ENCODE measurements around the gene LNP1.

DNA sequence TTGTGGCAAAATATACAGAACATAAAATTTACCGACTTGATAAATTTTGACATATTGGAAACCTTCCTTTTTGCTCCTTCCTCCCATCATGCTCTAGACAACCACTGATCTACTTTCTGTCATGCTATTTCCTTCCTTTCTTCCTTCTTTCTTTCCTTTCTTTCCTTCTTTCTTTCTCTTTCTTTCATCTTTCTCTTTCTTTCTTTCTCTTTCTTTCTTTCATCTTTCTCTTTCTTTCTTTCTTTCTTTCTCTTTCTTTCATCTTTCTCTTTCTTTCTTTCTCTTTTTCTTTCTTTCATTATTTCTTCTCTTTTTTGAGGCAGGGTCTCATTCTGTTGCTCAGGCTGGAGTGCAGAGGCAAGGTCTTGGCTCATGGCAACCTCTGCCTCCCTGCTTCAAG is 82.2 kb downstream of the LNP1 start:
- TF ChIP-seq, protein P1, sequence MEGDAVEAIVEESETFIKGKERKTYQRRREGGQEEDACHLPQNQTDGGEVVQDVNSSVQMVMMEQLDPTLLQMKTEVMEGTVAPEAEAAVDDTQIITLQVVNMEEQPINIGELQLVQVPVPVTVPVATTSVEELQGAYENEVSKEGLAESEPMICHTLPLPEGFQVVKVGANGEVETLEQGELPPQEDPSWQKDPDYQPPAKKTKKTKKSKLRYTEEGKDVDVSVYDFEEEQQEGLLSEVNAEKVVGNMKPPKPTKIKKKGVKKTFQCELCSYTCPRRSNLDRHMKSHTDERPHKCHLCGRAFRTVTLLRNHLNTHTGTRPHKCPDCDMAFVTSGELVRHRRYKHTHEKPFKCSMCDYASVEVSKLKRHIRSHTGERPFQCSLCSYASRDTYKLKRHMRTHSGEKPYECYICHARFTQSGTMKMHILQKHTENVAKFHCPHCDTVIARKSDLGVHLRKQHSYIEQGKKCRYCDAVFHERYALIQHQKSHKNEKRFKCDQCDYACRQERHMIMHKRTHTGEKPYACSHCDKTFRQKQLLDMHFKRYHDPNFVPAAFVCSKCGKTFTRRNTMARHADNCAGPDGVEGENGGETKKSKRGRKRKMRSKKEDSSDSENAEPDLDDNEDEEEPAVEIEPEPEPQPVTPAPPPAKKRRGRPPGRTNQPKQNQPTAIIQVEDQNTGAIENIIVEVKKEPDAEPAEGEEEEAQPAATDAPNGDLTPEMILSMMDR (optimal IDR thresholded peaks at IDR 0.05 in 1 of 3, IDR thresholded peaks at IDR 0.05 in 1 of 3, conservative IDR thresholded peaks at IDR 0.05 in 1 of 3; ENCODE audit: extremely low read depth in 1 of 3, insufficient read depth in 2 of 3, low read length in 3 of 3), result no peak
- no peak for TF ChIP-seq EZH2 (IDR thresholded peaks at IDR 0.05; ENCODE audit: low read length)

All from keratinocyte (primary cell).